ENCODE data around the gene DUSP2.

- TF ChIP-seq CTCF (IDR thresholded peaks at IDR 0.05) (no peak), EZH2 (IDR thresholded peaks at IDR 0.05; ENCODE audit: borderline replicate concordance, insufficient read depth, low read depth, low read length, poor library complexity, severe bottlenecking) (no peak)
Measured at GRCh38 chr2:96109361-96109680, 35.9 kb downstream of the DUSP2 start.

Measured in B cell (primary cell).